Naive thymus-derived CD4-positive, alpha-beta T cell (primary cell): ENCODE data around the gene MC2R. TPM values are rescaled to one million over a fixed set of nuclear protein-coding genes. Genes with fewer than 3 reads are reported as not detected.

Experiments
- ATAC-seq: fragments of 150-1000 bp; cut with Tn5 transposase; 2 replicates; pipeline ENCODE4 v1.10.0; 2021; ENCODE audit warnings: mild to moderate bottlenecking, moderate library complexity
- CTCF ChIA-PET: fragments of 350-600 bp; sonication (Branson Sonifier 250); formaldehyde crosslinking; loops from one replicate; lab custom pipeline; 2021; ENCODE audit warnings: antibody characterized with exemption; lab: Charles Lee
- POLR2A ChIA-PET: fragments of 350-600 bp; sonication (Branson Sonifier 250); formaldehyde crosslinking; loops from one replicate; lab custom pipeline; 2021; ENCODE audit warnings: antibody characterized with exemption, inconsistent platforms; lab: Charles Lee
- DNase-seq, 9 donors: peaks; one replicate each; pipeline versions ENCODE4 v3.0.0 to v3.0.0-alpha.2; 2020 to 2022; ENCODE audit warnings: mixed read lengths in 1 of 9
- H3K27ac ChIP-seq: one replicate; pipeline ENCODE4 v1.7.0; 2013; ENCODE audit warnings: mild to moderate bottlenecking, low read depth, low read length, moderate library complexity
- H3K27me3 ChIP-seq, 2 donors: one replicate each; pipeline ENCODE4 v1.7.0; 2013; ENCODE audit warnings: low read length in 2 of 2, mild to moderate bottlenecking in 2 of 2, moderate library complexity in 2 of 2; ENCODE audit not compliant: control insufficient read depth in 2 of 2, insufficient read depth in 2 of 2
- H3K36me3 ChIP-seq, 3 experiments: 1 replicate in 2 of 3; 2 replicates in 1 of 3; pipeline ENCODE4 v1.7.0; 2013; ENCODE audit warnings: low read length in 3 of 3, mild to moderate bottlenecking in 3 of 3, moderate library complexity in 1 of 3; ENCODE audit not compliant: insufficient read depth in 3 of 3, control insufficient read depth in 2 of 3
- H3K4me1 ChIP-seq, 2 donors: one replicate each; pipeline ENCODE4 v1.7.0; 2013; ENCODE audit warnings: low read length in 2 of 2, mild to moderate bottlenecking in 2 of 2, moderate library complexity in 1 of 2; ENCODE audit not compliant: control insufficient read depth in 2 of 2, insufficient read depth in 2 of 2
- H3K4me3 ChIP-seq: 2 replicates; pipeline ENCODE4 v1.7.0; 2013; ENCODE audit warnings: mild to moderate bottlenecking, low read length
- H3K9me3 ChIP-seq, 3 experiments: 1 replicate in 2 of 3; 2 replicates in 1 of 3; pipeline ENCODE4 v1.7.0; 2013; ENCODE audit warnings: low read length in 3 of 3; ENCODE audit not compliant: control insufficient read depth in 2 of 3
- H3K27ac Mint-ChIP-seq, 9 donors: one replicate each; pipeline ENCODE4 v1.8.0; 2020 to 2022; ENCODE audit warnings: mixed read lengths in 9 of 9, mild to moderate bottlenecking in 8 of 9, moderate library complexity in 5 of 9, inconsistent platforms in 2 of 9
- H3K27me3 Mint-ChIP-seq, 5 donors: one replicate each; pipeline ENCODE4 v1.8.0; 2021 to 2022; ENCODE audit warnings: mixed read lengths in 5 of 5, mild to moderate bottlenecking in 1 of 5
- H3K36me3 Mint-ChIP-seq, 5 donors: one replicate each; pipeline ENCODE4 v1.8.0; 2020 to 2022; ENCODE audit warnings: mixed read lengths in 5 of 5, mild to moderate bottlenecking in 3 of 5, inconsistent platforms in 1 of 5
- H3K4me1 Mint-ChIP-seq, 7 donors: one replicate each; pipeline ENCODE4 v1.8.0; 2020 to 2022; ENCODE audit warnings: mixed read lengths in 7 of 7, mild to moderate bottlenecking in 3 of 7, inconsistent platforms in 1 of 7
- H3K4me3 Mint-ChIP-seq, 10 donors: one replicate each; pipeline ENCODE4 v1.8.0; 2020 to 2022; ENCODE audit warnings: mild to moderate bottlenecking in 10 of 10, mixed read lengths in 10 of 10, moderate library complexity in 6 of 10, inconsistent platforms in 2 of 10
- H3K9me3 Mint-ChIP-seq, 11 donors: one replicate each; pipeline ENCODE4 v1.8.0; 2020 to 2022; ENCODE audit warnings: mixed read lengths in 11 of 11, mild to moderate bottlenecking in 4 of 11, inconsistent platforms in 1 of 11, moderate library complexity in 1 of 11
- intact Hi-C, 2 donors: fragments of 100-400 bp; cut with micrococcal nuclease; formaldehyde crosslinking; loops; one replicate each; pipeline ENCODE4 v1.15.1; 2023
- polyA plus RNA-seq, 2 donors: library from polyadenylated mRNA; unstranded; fragments of 300-500 nt; fragmentation: Illumina TruSeq; gene quantifications; one replicate each; pipeline ENCODE4 v1.2.3, GENCODE V29; 2021
- total RNA-seq, 6 experiments: library from RNA in 5 of 6; stranded (reverse) in 5 of 6; gene quantifications; 1 replicate in 5 of 6; 2 replicates in 1 of 6; pipeline ENCODE4 v1.2.3 and lab custom pipeline; 2021 to 2026

MC2R gene
- total and polyA plus RNA-seq, 7 experiments from 2014 or later, result not detected

DNA sequence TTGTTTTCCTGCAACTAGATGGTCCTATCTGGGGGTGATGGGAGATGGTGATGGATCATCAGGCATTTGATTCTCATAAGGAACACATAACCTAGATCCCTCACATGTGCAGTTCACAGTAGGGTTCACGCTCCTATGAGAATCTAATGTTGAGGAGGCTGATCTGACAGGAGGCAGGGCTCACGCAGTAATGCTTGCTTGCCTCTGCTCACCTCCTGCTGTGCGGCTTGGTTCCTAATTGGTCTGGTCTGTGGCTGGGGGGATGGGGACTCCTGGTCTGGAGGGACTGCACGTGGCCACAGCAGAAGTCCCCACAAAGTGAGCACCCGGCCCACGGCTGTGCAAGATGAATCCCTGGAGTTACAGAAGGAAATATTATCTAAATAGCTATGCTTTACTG lies 80.1 kb downstream of the MC2R start:
- no peaks in the 10 kb centered on the region for H3K36me3 Mint-ChIP-seq
- ChIA-PET POLR2A (no interaction called here), CTCF (no interaction called here)
- intact Hi-C loops, result no loop called here
- no peak for DNase-seq
- no peaks in the 10 kb centered on the region for H3K4me1 ChIP-seq
- H3K27me3 ChIP-seq, result no peaks in the 10 kb centered on the region
- H3K36me3 ChIP-seq, result no peaks in the 10 kb centered on the region
- H3K27ac ChIP-seq, result no peak overlapping the region
- no peak for ATAC-seq
- H3K9me3 Mint-ChIP-seq, result peaks cover 0 to 8% (median 0%) of the 10 kb centered on the region in 11 donors
- H3K4me3 ChIP-seq, result no peak overlapping the region
- no peak overlapping the region for H3K27ac Mint-ChIP-seq
- no peaks in the 10 kb centered on the region for H3K4me1 Mint-ChIP-seq
- H3K4me3 Mint-ChIP-seq, result no peak overlapping the region
- H3K9me3 ChIP-seq, result no peaks in the 10 kb centered on the region
- H3K27me3 Mint-ChIP-seq, result peaks cover 16 to 41% (median 34%) of the 10 kb centered on the region in 5 donors

GRCh38 chr18:13834496-13835015 lies 80.8 kb downstream of the MC2R start:
- Mint-ChIP-seq H3K4me3 (no peak overlapping the region), H3K27ac (no peak overlapping the region), H3K36me3 (no peaks in the 10 kb centered on the region), H3K4me1 (no peaks in the 10 kb centered on the region), H3K27me3 (peaks cover 16 to 41% (median 32%) of the 10 kb centered on the region in 5 donors), H3K9me3 (peaks cover 0 to 8% (median 0%) of the 10 kb centered on the region in 11 donors)
- Histone ChIP-seq H3K36me3 (no peaks in the 10 kb centered on the region), H3K4me1 (no peaks in the 10 kb centered on the region), H3K27me3 (no peaks in the 10 kb centered on the region), H3K27ac (no peak overlapping the region), H3K9me3 (no peaks in the 10 kb centered on the region), H3K4me3 (no peak overlapping the region)
- no peak for DNase-seq
- ChIA-PET CTCF (no interaction called here), POLR2A (no interaction called here)
- no peak for ATAC-seq
- intact Hi-C loops, result no loop called here

Other genes starting within 250 kb of the MC2R start
- 10 to 100 TPM in 1 of 5 experiments, 1 to 10 TPM in 4; 5.9 to 31.5 (median 8.1) TPM for gene FAM210A, start 189.0 kb downstream of the MC2R start, total RNA-seq
- 10 to 100 TPM in 1 of 2 donors, 1 to 10 TPM in 1; 8.6 to 17.9 TPM for gene FAM210A, start 189.0 kb downstream of the MC2R start, polyA plus RNA-seq
- gene RNMT, start 188.9 kb downstream of the MC2R start, total RNA-seq, result 100 to 1,000 TPM in 1 of 5 experiments, 10 to 100 TPM in 4; 47.0 to 101 (median 53.7) TPM
- 10 to 100 TPM; 35.1 to 81.3 TPM for gene RNMT, start 188.9 kb downstream of the MC2R start, polyA plus RNA-seq
- gene MC5R, start 91.4 kb downstream of the MC2R start, total RNA-seq, result not detected
- not detected for gene MC5R, start 91.4 kb downstream of the MC2R start, polyA plus RNA-seq
- 10 to 100 TPM in 4 of 5 experiments, 1 to 10 TPM in 1; 8.4 to 16.5 (median 15.0) TPM for gene ZNF519, start 216.9 kb upstream of the MC2R start, total RNA-seq
- gene ZNF519, start 216.9 kb upstream of the MC2R start, polyA plus RNA-seq, result 10 to 100 TPM in 1 of 2 donors, 1 to 10 TPM in 1; 6.1 to 10.4 TPM